Measurements from ENCODE around the gene ZNF687. TPM values are rescaled to one million over a fixed set of nuclear protein-coding genes. Genes with fewer than 3 reads are reported as not detected.

Gene ZNF687
- polyA plus RNA-seq, 3 donors from 2014 or later, result 0.11 to 1.8 (median 1.5) TPM

DNA sequence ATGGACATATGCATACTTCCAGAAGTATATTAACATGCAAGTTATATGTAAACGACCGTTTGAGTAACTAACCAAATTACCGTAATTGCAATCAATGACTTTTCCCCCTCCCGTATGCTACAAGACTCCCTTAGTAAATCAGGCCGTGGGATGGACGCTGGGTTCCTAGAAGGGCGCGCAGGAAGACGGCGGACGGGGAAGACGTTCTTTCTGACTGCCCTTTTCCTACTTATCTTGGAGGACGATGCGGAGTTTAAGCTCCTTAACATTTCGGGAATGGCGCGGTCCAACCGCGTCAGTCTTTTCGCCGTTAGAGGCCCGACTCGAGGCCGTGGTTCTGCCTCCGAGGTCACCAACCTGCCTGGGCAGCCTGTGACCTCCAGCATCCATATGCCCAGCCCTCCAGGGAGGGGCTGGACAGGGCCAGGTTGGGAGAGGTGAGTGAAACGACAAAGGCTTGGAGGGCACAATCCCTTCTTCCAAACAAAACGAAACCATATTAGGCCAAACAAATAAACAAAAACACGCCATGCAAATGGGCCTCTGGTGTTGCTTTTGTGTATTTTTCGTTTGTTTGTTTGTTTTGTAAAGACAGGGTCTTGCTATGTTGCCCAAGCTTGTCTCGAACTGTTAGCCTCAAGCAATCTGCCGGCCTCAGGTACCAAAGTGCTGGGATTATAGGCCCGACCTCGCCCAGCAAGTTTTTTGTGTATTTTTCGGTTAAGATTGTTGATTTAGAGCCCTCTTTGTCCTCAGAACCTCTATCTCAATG lies 46.0 kb downstream of the ZNF687 start:
- Mint-ChIP-seq H3K36me3 (peaks cover 0 to 7% (median 0%) of the 10 kb centered on the region in 3 donors), H3K4me3 (peak overlapping the region; percentile 93 to 99 (median 93)), H3K27ac (peak overlapping the region; percentile 96 to 99 (median 98)), H3K9me3 (no peaks in the 10 kb centered on the region), H3K27me3 (ENCODE audit: low read depth in 3 of 3) (peaks cover 2 to 12% (median 5%) of the 10 kb centered on the region in 3 donors), H3K4me1 (peaks cover 36 to 47% of the 10 kb centered on the region in 2 donors)
- DNase-seq, result no peak

DNA sequence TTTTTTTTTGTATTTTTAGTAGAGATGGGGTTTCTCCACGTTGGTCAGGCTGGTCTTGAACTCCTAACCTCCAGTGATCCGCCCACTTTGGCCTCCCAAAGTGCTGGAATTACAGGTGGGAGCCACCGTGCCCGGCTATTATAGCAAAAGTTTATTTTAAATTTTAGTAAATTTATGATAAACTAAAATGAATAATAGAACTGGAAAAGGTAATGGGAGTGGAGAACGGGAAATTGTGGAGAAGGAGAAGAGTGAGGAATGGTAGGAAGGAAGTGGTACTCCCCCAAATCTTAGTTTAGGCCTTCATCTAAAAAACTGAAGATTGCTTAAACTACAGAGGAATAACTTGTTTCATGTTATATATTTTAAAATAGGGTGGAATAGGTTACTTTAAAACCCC lies 52.7 kb downstream of the ZNF687 start:
- no peak overlapping the region for H3K27ac Mint-ChIP-seq
- H3K4me1 Mint-ChIP-seq, result peaks cover 0 to 2% of the 10 kb centered on the region in 2 donors
- peaks cover 0 to 3% (median 0%) of the 10 kb centered on the region in 3 donors for H3K27me3 Mint-ChIP-seq (ENCODE audit: low read depth in 3 of 3)
- H3K36me3 Mint-ChIP-seq, result no peaks in the 10 kb centered on the region
- no peak overlapping the region for H3K4me3 Mint-ChIP-seq
- no peaks in the 10 kb centered on the region for H3K9me3 Mint-ChIP-seq
- DNase-seq, result no peak

DNA sequence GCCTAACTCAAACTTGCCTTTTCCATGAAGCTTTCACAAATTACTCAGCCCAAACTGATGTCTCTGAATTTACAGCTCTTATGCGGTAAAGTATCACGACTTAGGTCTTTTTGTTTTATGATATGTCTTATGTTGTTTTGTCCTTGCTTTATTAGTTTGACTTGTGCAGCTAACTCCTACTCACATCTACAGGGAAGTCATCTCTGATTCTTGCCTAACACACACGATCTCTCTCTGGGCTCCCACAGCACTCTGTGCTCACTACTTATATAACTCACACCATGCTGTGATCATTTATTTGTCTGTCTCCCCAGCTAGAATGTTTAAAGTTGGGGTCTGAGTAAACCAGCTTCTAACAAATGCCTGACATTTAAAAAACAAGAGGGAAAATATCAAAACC lies 54.5 kb downstream of the ZNF687 start:
- no peaks in the 10 kb centered on the region for H3K27me3 Mint-ChIP-seq (ENCODE audit: low read depth in 3 of 3)

DNA sequence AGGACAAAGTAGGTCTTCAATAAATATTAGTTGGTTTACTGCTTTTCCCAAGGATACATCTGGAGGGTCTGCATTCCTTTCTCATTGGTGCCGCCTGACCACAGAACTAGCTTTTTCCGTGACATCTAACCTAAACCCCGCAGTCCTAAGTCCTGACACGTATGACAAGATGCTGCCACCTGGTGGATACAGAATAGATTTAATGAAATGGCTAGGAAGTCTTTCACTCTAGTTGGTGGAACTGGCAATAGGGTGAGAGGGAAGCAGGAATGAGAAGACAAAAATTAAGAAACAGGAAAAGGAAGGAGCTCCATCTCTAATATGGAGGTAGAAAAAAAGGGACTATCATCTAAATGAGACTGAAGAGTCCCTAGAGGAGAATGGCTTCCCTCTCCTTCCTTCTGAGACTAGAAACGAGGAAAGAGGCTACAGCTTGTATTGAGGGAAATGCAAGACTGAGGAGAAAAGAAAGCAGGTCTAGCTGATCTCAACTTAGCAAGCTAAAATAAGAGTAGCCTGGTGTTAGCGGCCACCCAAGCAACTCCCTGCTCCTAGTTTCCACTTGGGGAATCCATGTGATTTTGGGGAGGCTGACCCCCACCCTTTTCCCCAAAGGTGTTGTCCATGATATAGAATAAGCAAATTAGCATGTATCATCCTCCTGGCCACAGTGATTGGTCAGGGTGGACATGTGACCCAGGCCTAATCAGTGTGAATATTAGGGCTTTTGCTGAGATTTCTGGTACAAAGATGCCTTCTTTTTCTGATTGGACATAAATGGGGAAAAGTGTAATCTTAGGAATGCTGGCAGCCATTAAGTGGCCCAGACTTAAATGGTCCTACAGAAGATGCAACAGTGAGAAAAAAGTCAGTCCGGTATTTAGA lies 59.0 kb downstream of the ZNF687 start:
- peaks cover 11 to 19% of the 10 kb centered on the region in 2 donors for H3K4me1 Mint-ChIP-seq
- no peaks in the 10 kb centered on the region for H3K9me3 Mint-ChIP-seq
- H3K4me3 Mint-ChIP-seq, result no peak overlapping the region
- peak overlapping the region; percentile 44 to 77 (median 75) for H3K27ac Mint-ChIP-seq
- no peaks in the 10 kb centered on the region for H3K27me3 Mint-ChIP-seq (ENCODE audit: low read depth in 3 of 3)
- H3K36me3 Mint-ChIP-seq, result peaks cover 0 to 22% (median 7%) of the 10 kb centered on the region in 3 donors
- DNase-seq, result peak; percentile 60 to 67 (median 62)

More for the DNA sequence above, 54.5 kb downstream of the ZNF687 start:
- Mint-ChIP-seq H3K27ac (peak overlapping the region in 1 of 6 donors; percentile 89), H3K36me3 (peaks cover 0 to 4% (median 0%) of the 10 kb centered on the region in 3 donors), H3K9me3 (no peaks in the 10 kb centered on the region), H3K4me1 (peaks cover 4 to 13% of the 10 kb centered on the region in 2 donors), H3K4me3 (no peak overlapping the region)
- DNase-seq, result no peak

Other genes with a start within 250 kb of the ZNF687 start
- under 1 TPM in 1 of 3 donors, not detected in 2; 0.18 TPM for gene BNIPL, start 245.7 kb upstream of the ZNF687 start, polyA plus RNA-seq
- gene C1orf56, start 234.5 kb upstream of the ZNF687 start, polyA plus RNA-seq, result 1 to 10 TPM; 4.0 to 7.0 (median 4.3) TPM
- 100 to 1,000 TPM; 129 to 177 (median 150) TPM for gene CDC42SE1, start 222.7 kb upstream of the ZNF687 start, polyA plus RNA-seq
- gene MLLT11, start 221.9 kb upstream of the ZNF687 start, polyA plus RNA-seq, result 1 to 10 TPM; 4.2 to 7.9 (median 6.0) TPM
- 10 to 100 TPM in 1 of 3 donors, 1 to 10 TPM in 2; 5.1 to 14.2 (median 5.7) TPM for gene GABPB2, start 211.5 kb upstream of the ZNF687 start, polyA plus RNA-seq
- 1 to 10 TPM in 1 of 3 donors, under 1 TPM in 2; 0.23 to 1.5 (median 0.54) TPM for gene SEMA6C, start 135.7 kb upstream of the ZNF687 start, polyA plus RNA-seq
- gene TNFAIP8L2, start 125.7 kb upstream of the ZNF687 start, polyA plus RNA-seq, result 10 to 100 TPM; 25.9 to 69.2 (median 32.0) TPM
- gene LYSMD1, start 116.4 kb upstream of the ZNF687 start, polyA plus RNA-seq, result under 1 TPM in 1 of 3 donors, not detected in 2; 0.29 TPM
- gene SCNM1, start 116.2 kb upstream of the ZNF687 start, polyA plus RNA-seq, result 100 to 1,000 TPM in 1 of 3 donors, 10 to 100 TPM in 2; 79.4 to 122 (median 96.4) TPM
- 1 to 10 TPM in 1 of 3 donors, not detected in 2; 1.3 TPM for gene TMOD4, start 106.3 kb upstream of the ZNF687 start, polyA plus RNA-seq
- 100 to 1,000 TPM in 1 of 3 donors, 10 to 100 TPM in 2; 68.7 to 102 (median 75.5) TPM for gene VPS72, start 92.1 kb upstream of the ZNF687 start, polyA plus RNA-seq
- 10 to 100 TPM; 13.6 to 20.1 (median 15.8) TPM for gene PIP5K1A, start 83.7 kb upstream of the ZNF687 start, polyA plus RNA-seq
- gene PSMD4, start 27.6 kb upstream of the ZNF687 start, polyA plus RNA-seq, result 100 to 1,000 TPM; 246 to 364 (median 282) TPM
- gene PI4KB, start 45.1 kb downstream of the ZNF687 start, polyA plus RNA-seq, result 10 to 100 TPM; 35.1 to 65.7 (median 57.9) TPM
- 10 to 100 TPM; 30.0 to 37.8 (median 37.1) TPM for gene RFX5, start 65.0 kb downstream of the ZNF687 start, polyA plus RNA-seq
- gene SELENBP1, start 90.4 kb downstream of the ZNF687 start, polyA plus RNA-seq, result not detected
- 10 to 100 TPM; 64.4 to 90.7 (median 71.4) TPM for gene PSMB4, start 117.3 kb downstream of the ZNF687 start, polyA plus RNA-seq
- 1 to 10 TPM; 3.8 to 8.5 (median 6.7) TPM for gene POGZ, start 177.2 kb downstream of the ZNF687 start, polyA plus RNA-seq
- gene CGN, start 229.1 kb downstream of the ZNF687 start, polyA plus RNA-seq, result under 1 TPM in 1 of 3 donors, not detected in 2; 0.87 TPM